Stomach (tissue), 9 donors: ENCODE measurements around the gene RAE1. TPM values are rescaled to one million over a fixed set of nuclear protein-coding genes. Genes with fewer than 3 reads are reported as not detected.

ENCODE experiments used
- DNase-seq, 2 donors: peaks; one replicate each; pipeline versions ENCODE4 v3.0.0 to v3.0.0-alpha.2; 2013 to 2019
- H3K27ac ChIP-seq, 5 donors: fragments of 200-600 bp in 4 of 5; sonication (generic) in 4 of 5; one replicate each; pipeline ENCODE4 v1.5.1; 2013 to 2019; ENCODE audit warnings: mild to moderate bottlenecking in 1 of 5, moderate library complexity in 1 of 5
- H3K27me3 ChIP-seq, 3 donors: fragments of 200-600 bp; sonication (generic); one replicate each; pipeline ENCODE4 v1.5.1; 2017 to 2019; ENCODE audit warnings: mixed run types in 1 of 3
- H3K36me3 ChIP-seq, 4 donors: fragments of 200-600 bp; sonication (generic); 1 replicate in 3 of 4; 2 replicates in 1 of 4; pipeline ENCODE4 v1.5.1; 2016 to 2019
- H3K4me1 ChIP-seq, 4 donors: fragments of 200-600 bp; sonication (generic); one replicate each; pipeline ENCODE4 v1.5.1; 2016 to 2019
- H3K4me3 ChIP-seq, 4 donors: fragments of 200-600 bp; sonication (generic) in 3 of 4; one replicate each; pipeline ENCODE4 v1.5.1; 2016 to 2019; ENCODE audit warnings: mild to moderate bottlenecking in 1 of 4
- H3K9me3 ChIP-seq, 4 donors: fragments of 200-600 bp; sonication (generic); one replicate each; pipeline ENCODE4 v1.5.1; 2016 to 2019
- EP300 ChIP-seq: sonication (generic); formaldehyde crosslinking; IDR thresholded peaks from one replicate; pipeline ENCODE4 v1.6.1; 2017; ENCODE audit warnings: antibody characterized with exemption
- POLR2A ChIP-seq, 4 donors: fragments of 450-650 bp; IDR thresholded peaks; one replicate each; pipeline ENCODE4 v1.6.1; 2016; ENCODE audit warnings: antibody characterized with exemption in 4 of 4, control low read depth in 2 of 4, mild to moderate bottlenecking in 1 of 4, moderate library complexity in 1 of 4
- POLR2AphosphoS5 ChIP-seq, 3 donors: sonication (generic); formaldehyde crosslinking; IDR thresholded peaks; one replicate each; pipeline ENCODE4 v1.6.1; 2016; ENCODE audit warnings: antibody characterized with exemption in 3 of 3
- whole genome bisulfite sequencing, 5 donors: extraction: QIAGEN DNeasy Blood & Tissue Kit in 3 of 5; methylation state at CpG; one replicate each; pipeline versions ENCODE4 v1.1.5 to v1.1.7; 2013 to 2018; 5-methylcytosine and 5-hydroxymethylcytosine counted together
- intact Hi-C: fragments of 100-400 bp; cut with DNase I; formaldehyde crosslinking; loops from one replicate; pipeline ENCODE4 v1.15.1; 2023; ENCODE audit warnings: low total_unique reads
- polyA plus RNA-seq, 3 donors: library from polyadenylated mRNA; stranded (reverse); fragments of 200-250 nt; gene quantifications; one replicate each; pipeline ENCODE4 v1.2.3, GENCODE V29; 2013
- total RNA-seq, 5 donors: library from RNA; depleted of rRNA; stranded (reverse); fragments of >200 nt; gene quantifications; one replicate each; pipeline versions ENCODE4 v1.1.0 to v1.2.3, GENCODE V29; 2014 to 2016
- TF ChIP-seq, protein P1 (sequence below), 7 experiments: fragments of 450-650 bp in 4 of 7; fragments of 200-600 bp in 3 of 7; sonication (generic) in 3 of 7; IDR thresholded peaks; one replicate each; pipeline ENCODE4 v1.5.1; 2016 to 2019; ENCODE audit warnings: antibody characterized with exemption in 7 of 7, control low read depth in 2 of 7, mild to moderate bottlenecking in 1 of 7
- donor health status: healthy with polysubstance abuse.
- donor health status: Bipolar disorder and iron deficiency.
- donor health status: healthy.

The RAE1 gene
- total and polyA plus RNA-seq, 8 donors: 6.4 to 65.6 (median 15.2) TPM

DNA sequence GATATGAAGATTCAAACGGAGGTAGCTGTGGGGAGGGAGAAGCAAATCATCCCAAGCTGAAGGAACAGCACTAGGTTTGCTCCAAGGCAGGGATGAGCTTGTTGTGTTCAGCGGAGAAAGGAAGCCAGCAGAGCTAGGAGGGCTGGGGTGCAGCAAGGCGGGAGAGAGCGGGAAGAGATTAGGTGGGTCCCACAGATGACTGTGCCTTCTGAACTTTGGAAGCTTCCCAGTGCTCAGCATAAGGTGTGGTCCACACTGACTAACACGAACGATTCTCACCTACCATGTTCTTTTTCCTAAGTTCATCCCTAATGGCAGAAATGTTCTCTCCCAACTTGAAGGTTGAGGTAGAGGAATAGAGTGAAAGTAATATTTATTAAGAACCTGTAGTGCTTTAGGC is 1.2 kb downstream of the RAE1 start:
- TF ChIP-seq, protein P1, sequence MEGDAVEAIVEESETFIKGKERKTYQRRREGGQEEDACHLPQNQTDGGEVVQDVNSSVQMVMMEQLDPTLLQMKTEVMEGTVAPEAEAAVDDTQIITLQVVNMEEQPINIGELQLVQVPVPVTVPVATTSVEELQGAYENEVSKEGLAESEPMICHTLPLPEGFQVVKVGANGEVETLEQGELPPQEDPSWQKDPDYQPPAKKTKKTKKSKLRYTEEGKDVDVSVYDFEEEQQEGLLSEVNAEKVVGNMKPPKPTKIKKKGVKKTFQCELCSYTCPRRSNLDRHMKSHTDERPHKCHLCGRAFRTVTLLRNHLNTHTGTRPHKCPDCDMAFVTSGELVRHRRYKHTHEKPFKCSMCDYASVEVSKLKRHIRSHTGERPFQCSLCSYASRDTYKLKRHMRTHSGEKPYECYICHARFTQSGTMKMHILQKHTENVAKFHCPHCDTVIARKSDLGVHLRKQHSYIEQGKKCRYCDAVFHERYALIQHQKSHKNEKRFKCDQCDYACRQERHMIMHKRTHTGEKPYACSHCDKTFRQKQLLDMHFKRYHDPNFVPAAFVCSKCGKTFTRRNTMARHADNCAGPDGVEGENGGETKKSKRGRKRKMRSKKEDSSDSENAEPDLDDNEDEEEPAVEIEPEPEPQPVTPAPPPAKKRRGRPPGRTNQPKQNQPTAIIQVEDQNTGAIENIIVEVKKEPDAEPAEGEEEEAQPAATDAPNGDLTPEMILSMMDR (IDR thresholded peaks at IDR 0.05): no peak
- TF ChIP-seq POLR2AphosphoS5 (IDR thresholded peaks at IDR 0.05) (no peak), POLR2A (IDR thresholded peaks at IDR 0.05) (no peak)
- H3K36me3 ChIP-seq: peaks cover 0 to 11% (median 5%) of the 10 kb centered on the region in 4 donors
- no peak for DNase-seq
- H3K27ac ChIP-seq: peak overlapping the region in 2 of 5 donors; percentile 89 to 91
- intact Hi-C loops: no loop called here
- WGBS, 5 donors: 65 to 85% (median 73%) methylated on average over 6 of the region's 6 CpGs
- peak overlapping the region in 2 of 4 donors; percentile 80 to 90 for H3K4me3 ChIP-seq
- H3K9me3 ChIP-seq: no peaks in the 10 kb centered on the region
- H3K4me1 ChIP-seq: peaks cover 13 to 22% (median 17%) of the 10 kb centered on the region in 4 donors
- peaks cover 0 to 21% (median 0%) of the 10 kb centered on the region in 3 donors for H3K27me3 ChIP-seq

DNA sequence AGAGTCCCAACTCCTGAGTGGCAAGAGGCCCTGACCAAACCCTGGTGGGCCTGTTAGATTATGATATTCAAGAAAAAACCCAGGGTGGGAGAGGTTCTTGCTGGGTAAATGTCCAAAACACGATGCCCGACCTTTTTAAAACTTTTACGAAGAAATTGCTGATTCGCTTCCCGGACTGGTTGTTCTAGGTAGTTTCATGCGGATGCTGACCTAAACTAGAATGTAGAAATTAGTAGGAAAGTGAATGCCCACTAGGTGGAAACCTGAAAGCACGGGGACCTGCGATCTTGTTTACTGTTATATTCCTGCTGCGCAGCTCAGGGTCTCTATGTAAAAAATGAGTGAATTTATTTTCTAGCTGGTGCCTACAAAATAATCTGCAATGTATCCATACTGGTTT is 2.3 kb downstream of the RAE1 start:
- H3K4me1 ChIP-seq: peaks cover 13 to 22% (median 17%) of the 10 kb centered on the region in 4 donors
- peaks cover 0 to 11% (median 5%) of the 10 kb centered on the region in 4 donors for H3K36me3 ChIP-seq
- no peak for DNase-seq
- WGBS, 5 donors: 89 to 94% (median 93%) methylated on average over 9 of the region's 9 CpGs
- no peak for TF ChIP-seq EP300
- TF ChIP-seq POLR2AphosphoS5 (IDR thresholded peaks at IDR 0.05): no peak
- no peak for TF ChIP-seq POLR2A (IDR thresholded peaks at IDR 0.05)
- TF ChIP-seq, protein P1 (IDR thresholded peaks at IDR 0.05): no peak
- no peaks in the 10 kb centered on the region for H3K9me3 ChIP-seq
- no peak overlapping the region for H3K4me3 ChIP-seq
- intact Hi-C loops: no loop called here
- peaks cover 0 to 10% (median 0%) of the 10 kb centered on the region in 3 donors for H3K27me3 ChIP-seq
- H3K27ac ChIP-seq: no peak overlapping the region

GRCh38 chr20:57361517-57361916 is 10.5 kb downstream of the RAE1 start:
- H3K27me3 ChIP-seq: no peaks in the 10 kb centered on the region
- peaks cover 16 to 55% (median 30%) of the 10 kb centered on the region in 4 donors for H3K36me3 ChIP-seq
- no peaks in the 10 kb centered on the region for H3K9me3 ChIP-seq
- 75 to 87% (median 85%) methylated on average over 6 of the region's 6 CpGs for WGBS, 5 donors
- intact Hi-C loops: no loop called here
- no peak for TF ChIP-seq POLR2AphosphoS5 (IDR thresholded peaks at IDR 0.05)
- TF ChIP-seq, protein P1 (IDR thresholded peaks at IDR 0.05): no peak
- no peak for TF ChIP-seq POLR2A (IDR thresholded peaks at IDR 0.05)
- TF ChIP-seq EP300: no peak
- no peak for DNase-seq
- H3K4me3 ChIP-seq: no peak overlapping the region
- no peak overlapping the region for H3K27ac ChIP-seq
- no peaks in the 10 kb centered on the region for H3K4me1 ChIP-seq

GRCh38 chr20:57364451-57364850 is 13.4 kb downstream of the RAE1 start:
- intact Hi-C loops: no loop called here
- peaks cover 46 to 84% (median 59%) of the 10 kb centered on the region in 4 donors for H3K36me3 ChIP-seq

More at GRCh38 chr20:57364451-57364850, 13.4 kb downstream of the RAE1 start:
- Histone ChIP-seq H3K4me3 (no peak overlapping the region), H3K4me1 (no peaks in the 10 kb centered on the region), H3K9me3 (no peaks in the 10 kb centered on the region), H3K27me3 (no peaks in the 10 kb centered on the region), H3K27ac (no peak overlapping the region)
- TF ChIP-seq, protein P1 (IDR thresholded peaks at IDR 0.05): no peak
- no peak for TF ChIP-seq POLR2AphosphoS5 (IDR thresholded peaks at IDR 0.05)
- no peak for DNase-seq
